K562 (cell line): ENCODE data around the gene SFMBT2. TPM values are rescaled to one million over a fixed set of nuclear protein-coding genes. Genes with fewer than 3 reads are reported as not detected.

Experiments used
- CREB1 ChIP-seq, 2 experiments: sonication (generic) in 1 of 2; formaldehyde crosslinking in 1 of 2; IDR thresholded peaks; 2 replicates each; pipeline versions ENCODE4 v1.6.1 to v1.8.0; 2012 to 2022; ENCODE audit warnings: inconsistent platforms in 1 of 2, mild to moderate bottlenecking in 1 of 2, missing genetic modification reagents in 1 of 2, moderate library complexity in 1 of 2
- SMC3 ChIP-seq: conservative IDR thresholded peaks from 2 replicates; pipeline ENCODE4 v1.6.1; 2011; ENCODE audit warnings: low read depth, low read length, improper control_type of control experiment; ENCODE audit not compliant: insufficient read depth
- TAL1 ChIP-seq: fragments of 450-650 bp; IDR thresholded peaks from 2 replicates; pipeline ENCODE4 v1.6.1; 2016; ENCODE audit warnings: mild to moderate bottlenecking
- ZBTB40 ChIP-seq, 2 experiments: fragments of 450-650 bp in 1 of 2; sonication (generic) in 1 of 2; formaldehyde crosslinking in 1 of 2; IDR thresholded peaks; 2 replicates each; pipeline versions ENCODE4 v1.7.1 to v1.9.0; 2016 to 2022; ENCODE audit warnings: inconsistent platforms in 1 of 2, mild to moderate bottlenecking in 1 of 2, missing genetic modification reagents in 1 of 2
- ZNF639 ChIP-seq, 2 experiments: fragments of 200-800 bp in 1 of 2; sonication (Bioruptor generic) in 1 of 2; sonication (generic) in 1 of 2; formaldehyde crosslinking in 1 of 2; IDR thresholded peaks in 1 of 2; conservative IDR thresholded peaks in 1 of 2; 2 replicates each; pipeline versions ENCODE4 v1.5.0 to v1.6.1; 2016 to 2020; ENCODE audit warnings: missing compliant biosample characterization in 1 of 2, missing genetic modification characterization in 1 of 2, missing genetic modification reagents in 1 of 2
- ZNF696 ChIP-seq: fragments of 250-450 bp; sonication (Bioruptor Pico); conservative IDR thresholded peaks from 2 replicates; pipeline ENCODE4 v1.4.0; 2020; ENCODE audit warnings: mild to moderate bottlenecking, moderate library complexity
- polyA plus RNA-seq, 8 experiments: library from polyadenylated mRNA; depleted of rRNA in 4 of 8; stranded (reverse) in 5 of 8; unstranded in 3 of 8; fragments of >200 nt; fragmentation: Nextera tagmentation in 2 of 8; fragmentation: Illumina TruSeq in 1 of 8; extraction: Ambion mirVana in 2 of 8; extraction: Trizol in 1 of 8; gene quantifications; 2 replicates each; pipeline versions ENCODE4 v1.2.1 to v1.2.3, GENCODE V29; 2011 to 2014; ENCODE audit warnings: inconsistent platforms in 1 of 8, missing spikeins in 1 of 8
- total RNA-seq, 7 experiments: library from RNA; depleted of rRNA in 6 of 7; stranded (reverse); fragments of >200 nt in 6 of 7; fragmentation: Illumina TruSeq in 2 of 7; extraction: Trizol in 2 of 7; gene quantifications; 2 replicates each; pipeline versions ENCODE4 v1.2.1 to v1.2.3, GENCODE V29; 2011 to 2021; ENCODE audit warnings: low replicate concordance in 1 of 7

Gene SFMBT2
- total and polyA plus RNA-seq, 9 of the 15 experiments (the other 6 are each of a cell fraction or from before 2014, with no cell fraction given), result 1.2 to 13.6 (median 7.6) TPM

- TF ChIP-seq ZBTB40 (IDR thresholded peaks at IDR 0.05) (no peak), ZBTB40 (CRISPR knock-in tag; IDR thresholded peaks at IDR 0.05) (no peak), TAL1 (no peak), ZNF696 (CRISPR knock-in tag) (no peak), SMC3 (no peak), CREB1 (IDR thresholded peaks at IDR 0.05) (no peak), CREB1 (CRISPR knock-in tag; IDR thresholded peaks at IDR 0.05) (no peak), ZNF639 (CRISPR knock-in tag; conservative IDR thresholded peaks at IDR 0.05 in 1 of 2, IDR thresholded peaks at IDR 0.05 in 1 of 2) (no peak)
These were observed 38.3 kb downstream of the SFMBT2 start (continued) for GRCh38 chr10:7372504-7372903.
